Upper lobe of left lung (tissue), 6 donors: ENCODE results near the gene CLDN25. TPM values are rescaled to one million over a fixed set of nuclear protein-coding genes. Genes with fewer than 3 reads are reported as not detected.
A peak's percentile ranks its signal among the peaks of the same experiment; 100 is the strongest.

Source experiments
- ATAC-seq, 2 donors: fragments of 200-7000 bp; cut with Tn5 transposase; one replicate each; pipeline ENCODE4 v1.9.1; 2022; ENCODE audit warnings: mild to moderate bottlenecking in 2 of 2, moderate library complexity in 2 of 2; ENCODE audit not compliant: low FRiP score in 2 of 2
- DNase-seq, 2 donors: peaks; one replicate each; pipeline ENCODE4 v3.0.0-alpha.2; 2019 to 2020
- H3K27ac ChIP-seq, 4 donors: fragments of 200-600 bp; sonication (generic); one replicate each; pipeline ENCODE4 v1.5.1; 2016 to 2019
- H3K27me3 ChIP-seq, 4 donors: fragments of 200-600 bp; sonication (generic); one replicate each; pipeline ENCODE4 v1.5.1; 2017 to 2019
- H3K36me3 ChIP-seq, 4 donors: fragments of 200-600 bp; sonication (generic); one replicate each; pipeline ENCODE4 v1.5.1; 2016 to 2019
- H3K4me1 ChIP-seq, 4 donors: fragments of 200-600 bp; sonication (generic); one replicate each; pipeline ENCODE4 v1.5.1; 2018 to 2019
- H3K4me3 ChIP-seq, 4 donors: fragments of 200-600 bp; sonication (generic); one replicate each; pipeline ENCODE4 v1.5.1; 2017 to 2019; ENCODE audit warnings: mild to moderate bottlenecking in 2 of 4, moderate library complexity in 1 of 4
- H3K9me3 ChIP-seq, 4 donors: fragments of 200-600 bp; sonication (generic); one replicate each; pipeline ENCODE4 v1.5.1; 2018 to 2019
- EP300 ChIP-seq, 4 donors: sonication (generic); formaldehyde crosslinking; IDR thresholded peaks; one replicate each; pipeline ENCODE4 v1.5.1; 2017; ENCODE audit warnings: antibody characterized with exemption in 4 of 4, control low read depth in 2 of 4
- POLR2A ChIP-seq, 4 donors: fragments of 450-650 bp; IDR thresholded peaks; one replicate each; pipeline ENCODE4 v1.5.1; 2016 to 2017; ENCODE audit warnings: antibody characterized with exemption in 4 of 4, mild to moderate bottlenecking in 2 of 4
- POLR2AphosphoS5 ChIP-seq, 2 donors: sonication (generic); formaldehyde crosslinking; IDR thresholded peaks; one replicate each; pipeline ENCODE4 v1.5.1; 2017; ENCODE audit warnings: antibody characterized with exemption in 2 of 2
- WGBS, 2 donors: methylation state at CpG; one replicate each; pipeline ENCODE4 v1.1.5; 2017 to 2018; 5-methylcytosine and 5-hydroxymethylcytosine counted together
- total RNA-seq, 6 donors: library from RNA; depleted of rRNA in 4 of 6; stranded (reverse); fragments of >200 nt in 4 of 6; gene quantifications; one replicate each; pipeline versions ENCODE4 v1.1.0 to v1.2.1, GENCODE V29; 2016 to 2021
- TF ChIP-seq, protein P1 (sequence below), 6 experiments: fragments of 450-650 bp in 4 of 6; fragments of 200-600 bp in 2 of 6; sonication (generic) in 2 of 6; IDR thresholded peaks; one replicate each; pipeline ENCODE4 v1.5.1; 2016 to 2019; ENCODE audit warnings: antibody characterized with exemption in 6 of 6
- donor health status: DM: no; HTN: no; CAD: no; lungs with moderate emphysema.
- donor health status: DM: no; HTN: yes; CAD: no; lungs with severe emphysema.

The CLDN25 gene
- total RNA-seq, 6 donors from 2014 or later, result not detected

DNA sequence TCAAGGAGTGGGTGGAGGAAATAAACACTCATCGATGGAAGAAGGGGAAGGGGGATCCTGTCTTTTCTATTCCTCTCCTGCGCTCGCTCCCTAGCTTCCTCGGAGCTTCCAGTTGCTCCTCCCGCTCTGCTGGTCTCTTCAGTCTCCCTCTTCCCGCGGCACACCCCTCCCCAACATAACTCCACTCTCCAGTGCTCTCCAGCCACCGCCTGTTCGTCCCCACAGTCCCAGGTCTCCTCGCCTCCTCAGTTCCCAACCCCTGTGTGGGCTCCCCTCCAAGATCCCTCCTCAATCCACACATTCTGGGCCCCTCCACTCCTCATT lies 6.5 kb upstream of the CLDN25 start:
- WGBS, 2 donors, result 1% methylated on average over 10 of the region's 10 CpGs
- H3K4me1 ChIP-seq, result peaks cover 12 to 14% (median 13%) of the 10 kb centered on the region in 4 donors
- peak in 1 of 2 donors; percentile 40 for DNase-seq
- peak overlapping the region; percentile 75 to 87 (median 84) for H3K27ac ChIP-seq
- H3K27me3 ChIP-seq, result no peaks in the 10 kb centered on the region
- H3K9me3 ChIP-seq, result no peaks in the 10 kb centered on the region
- TF ChIP-seq POLR2AphosphoS5 (IDR thresholded peaks at IDR 0.05) (no peak), EP300 (IDR thresholded peaks at IDR 0.05) (no peak), POLR2A (IDR thresholded peaks at IDR 0.05) (no peak)
- TF ChIP-seq, protein P1, sequence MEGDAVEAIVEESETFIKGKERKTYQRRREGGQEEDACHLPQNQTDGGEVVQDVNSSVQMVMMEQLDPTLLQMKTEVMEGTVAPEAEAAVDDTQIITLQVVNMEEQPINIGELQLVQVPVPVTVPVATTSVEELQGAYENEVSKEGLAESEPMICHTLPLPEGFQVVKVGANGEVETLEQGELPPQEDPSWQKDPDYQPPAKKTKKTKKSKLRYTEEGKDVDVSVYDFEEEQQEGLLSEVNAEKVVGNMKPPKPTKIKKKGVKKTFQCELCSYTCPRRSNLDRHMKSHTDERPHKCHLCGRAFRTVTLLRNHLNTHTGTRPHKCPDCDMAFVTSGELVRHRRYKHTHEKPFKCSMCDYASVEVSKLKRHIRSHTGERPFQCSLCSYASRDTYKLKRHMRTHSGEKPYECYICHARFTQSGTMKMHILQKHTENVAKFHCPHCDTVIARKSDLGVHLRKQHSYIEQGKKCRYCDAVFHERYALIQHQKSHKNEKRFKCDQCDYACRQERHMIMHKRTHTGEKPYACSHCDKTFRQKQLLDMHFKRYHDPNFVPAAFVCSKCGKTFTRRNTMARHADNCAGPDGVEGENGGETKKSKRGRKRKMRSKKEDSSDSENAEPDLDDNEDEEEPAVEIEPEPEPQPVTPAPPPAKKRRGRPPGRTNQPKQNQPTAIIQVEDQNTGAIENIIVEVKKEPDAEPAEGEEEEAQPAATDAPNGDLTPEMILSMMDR (IDR thresholded peaks at IDR 0.05), result no peak
- H3K4me3 ChIP-seq, result peak overlapping the region; percentile 32 to 92 (median 71)
- peak; percentile 65 to 66 for ATAC-seq
- peaks cover 0 to 20% (median 2%) of the 10 kb centered on the region in 4 donors for H3K36me3 ChIP-seq

DNA sequence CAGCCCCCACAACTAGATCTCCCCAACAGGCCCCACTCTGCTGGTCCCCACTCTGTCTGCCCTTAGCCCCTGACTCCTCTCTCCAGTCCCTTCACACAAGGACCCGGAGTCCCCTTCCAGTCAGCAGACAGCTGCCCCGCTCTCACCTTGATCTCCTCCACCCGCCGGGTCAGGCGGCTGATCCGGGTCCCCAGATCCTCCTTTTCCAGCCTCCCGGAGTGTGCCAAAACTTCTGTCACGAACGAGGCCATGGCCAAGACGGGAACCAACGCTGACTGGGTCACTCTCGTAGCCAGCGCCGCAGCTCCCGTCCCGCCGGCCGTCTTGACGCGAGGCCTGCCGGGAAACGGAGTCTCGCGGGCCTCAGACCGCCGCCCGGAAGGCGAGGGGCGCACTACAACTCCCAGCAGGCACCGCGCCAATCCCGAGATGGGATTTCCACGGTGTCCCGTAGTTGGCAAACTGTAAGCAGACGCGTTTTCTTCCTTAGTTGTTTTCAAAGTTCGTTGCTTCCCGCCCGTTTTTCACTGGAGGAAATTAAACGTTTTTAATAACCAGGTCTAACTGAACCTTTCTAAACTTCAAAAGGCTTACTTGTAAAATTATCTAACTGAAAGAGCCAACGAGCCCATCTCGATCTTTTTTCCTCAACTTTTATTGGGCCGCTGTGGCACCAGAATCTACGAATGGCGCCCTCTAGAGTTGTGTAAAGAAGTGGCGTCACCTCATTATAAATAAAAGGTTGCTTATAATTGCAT lies 6.0 kb upstream of the CLDN25 start, which contains the start of gene ZW10:
Gene ZW10, minus strand, starts transcription at position 277 of the 758 bp plus-strand sequence. Its CDS starts 26 bp downstream, at position 251.
- TF ChIP-seq, protein P1 (IDR thresholded peaks at IDR 0.05), result peak; percentile 57 to 75 (median 69)
- TF ChIP-seq POLR2A (IDR thresholded peaks at IDR 0.05) (peak in 2 of 4 donors; percentile 42 to 64), POLR2AphosphoS5 (IDR thresholded peaks at IDR 0.05) (peak; percentile 81 to 86), EP300 (IDR thresholded peaks at IDR 0.05) (no peak)
- H3K9me3 ChIP-seq, result no peaks in the 10 kb centered on the region
- H3K27ac ChIP-seq, result peak within 1 kb of the TSS; percentile 75 to 87 (median 84)
- ATAC-seq (peak; percentile 98 to 100), DNase-seq (peak; percentile 97 to 98)
- no peaks in the 10 kb centered on the region for H3K27me3 ChIP-seq
- H3K4me3 ChIP-seq, result peak within 1 kb of the TSS; percentile 32 to 92 (median 71)
- WGBS, 2 donors, result 0% methylated on average over 25 to 44 of the region's 46 CpGs
- peaks cover 0 to 15% (median 0%) of the 10 kb centered on the region in 4 donors for H3K36me3 ChIP-seq
- H3K4me1 ChIP-seq, result peaks cover 13 to 17% (median 13%) of the 10 kb centered on the region in 4 donors

DNA sequence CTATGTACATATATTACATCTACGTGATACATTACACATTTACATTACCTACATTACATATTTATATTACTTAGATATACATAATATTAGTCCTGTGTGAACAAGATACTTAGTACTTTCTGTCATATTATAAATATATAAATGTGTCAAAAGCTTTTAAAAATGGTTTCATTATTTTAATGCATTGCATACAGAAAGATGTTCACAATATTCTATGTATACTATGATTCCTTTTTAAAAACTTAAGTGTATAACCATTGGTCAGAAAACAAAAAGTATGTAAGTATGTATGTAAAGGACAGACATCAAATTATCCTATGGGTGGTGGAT lies 5.5 kb upstream of the CLDN25 start:
- ATAC-seq (no peak), DNase-seq (no peak)
- peaks cover 0 to 12% (median 0%) of the 10 kb centered on the region in 4 donors for H3K36me3 ChIP-seq
- H3K4me1 ChIP-seq, result peaks cover 13 to 19% (median 13%) of the 10 kb centered on the region in 4 donors
- H3K27ac ChIP-seq, result peak overlapping the region in 2 of 4 donors; percentile 75 to 87
- H3K4me3 ChIP-seq, result peak overlapping the region in 3 of 4 donors; percentile 63 to 92 (median 79)
- WGBS, 2 donors, result 0% methylated on average over 1 of the region's 1 CpG
- TF ChIP-seq POLR2AphosphoS5 (IDR thresholded peaks at IDR 0.05), result no peak
- TF ChIP-seq, protein P1 (IDR thresholded peaks at IDR 0.05), result no peak
- TF ChIP-seq POLR2A (IDR thresholded peaks at IDR 0.05), result no peak
- no peak for TF ChIP-seq EP300 (IDR thresholded peaks at IDR 0.05)
- no peaks in the 10 kb centered on the region for H3K27me3 ChIP-seq
- no peaks in the 10 kb centered on the region for H3K9me3 ChIP-seq

DNA sequence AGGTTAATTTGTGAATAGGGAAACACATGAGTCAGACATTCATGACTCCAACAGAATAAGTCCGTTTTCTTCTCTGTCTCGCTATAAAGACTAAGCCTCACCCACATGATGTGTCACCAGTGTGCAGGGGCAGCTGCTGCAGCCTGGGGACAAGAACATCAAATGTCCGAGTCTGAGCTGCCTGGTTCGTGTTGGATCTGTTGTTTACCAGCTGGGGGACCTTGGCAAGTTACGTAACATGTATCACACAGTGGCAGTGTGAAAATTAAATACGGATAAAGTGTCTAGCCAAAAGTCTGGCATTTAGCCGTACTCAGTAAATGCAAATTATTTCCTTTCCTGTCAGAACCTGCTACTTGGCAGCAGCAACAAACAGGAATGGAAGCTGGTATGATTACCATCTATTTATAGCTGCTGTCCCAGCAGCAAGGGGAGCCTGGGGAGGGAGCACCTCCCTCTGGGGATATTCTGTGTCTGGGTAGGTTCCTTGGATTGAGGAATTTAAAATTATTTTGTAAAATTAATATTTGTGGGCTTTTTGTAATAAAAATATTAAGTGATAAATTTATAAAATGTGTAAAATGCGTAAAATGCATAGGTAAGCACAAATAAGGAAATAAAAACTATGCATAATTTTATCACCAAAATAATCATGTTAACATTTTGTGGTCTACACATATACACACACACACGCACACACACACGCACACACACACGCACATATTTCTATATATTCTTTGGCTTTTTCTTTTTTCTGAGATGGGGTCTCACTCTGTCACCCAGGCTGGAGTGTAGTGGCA lies 1.3 kb upstream of the CLDN25 start:
- no peak for TF ChIP-seq POLR2A (IDR thresholded peaks at IDR 0.05)
- TF ChIP-seq POLR2AphosphoS5 (IDR thresholded peaks at IDR 0.05), result no peak
- DNase-seq, result no peak
- Histone ChIP-seq H3K36me3 (no peaks in the 10 kb centered on the region), H3K4me3 (no peak overlapping the region), H3K27ac (no peak overlapping the region), H3K9me3 (no peaks in the 10 kb centered on the region), H3K4me1 (peaks cover 0 to 8% (median 3%) of the 10 kb centered on the region in 4 donors), H3K27me3 (no peaks in the 10 kb centered on the region)
- 44 to 48% methylated on average over 11 of the region's 11 CpGs for WGBS, 2 donors
- no peak for ATAC-seq

DNA sequence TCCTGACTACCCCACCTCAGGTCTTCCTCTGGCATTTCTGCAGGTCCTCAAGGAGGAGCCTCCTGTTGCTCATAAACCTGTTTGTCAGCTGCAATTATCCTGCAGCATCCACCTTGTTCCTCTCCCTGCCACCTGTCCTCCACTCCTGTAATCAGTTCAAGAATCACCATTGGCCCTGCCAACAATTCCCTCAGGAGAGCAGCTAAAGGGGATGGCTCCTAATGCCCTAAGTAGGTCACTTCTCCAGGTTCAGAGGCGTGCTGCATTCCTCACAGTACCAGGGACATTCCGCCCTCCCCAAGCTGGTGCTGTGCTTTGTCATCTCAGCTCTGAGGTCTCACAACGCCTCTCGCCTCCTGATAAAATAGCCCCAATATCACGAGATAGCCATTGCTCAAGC lies 2.1 kb downstream of the CLDN25 start:
- WGBS, 2 donors, result 65 to 79% methylated on average over 5 of the region's 5 CpGs
- H3K4me1 ChIP-seq, result peaks cover 0 to 8% (median 0%) of the 10 kb centered on the region in 4 donors
- no peaks in the 10 kb centered on the region for H3K36me3 ChIP-seq
- H3K27me3 ChIP-seq, result no peaks in the 10 kb centered on the region
- no peak overlapping the region for H3K27ac ChIP-seq
- DNase-seq, result no peak
- H3K4me3 ChIP-seq, result no peak overlapping the region
- TF ChIP-seq, protein P1 (IDR thresholded peaks at IDR 0.05), result no peak
- TF ChIP-seq POLR2AphosphoS5 (IDR thresholded peaks at IDR 0.05) (no peak), EP300 (IDR thresholded peaks at IDR 0.05) (no peak), POLR2A (IDR thresholded peaks at IDR 0.05) (no peak)
- no peaks in the 10 kb centered on the region for H3K9me3 ChIP-seq
- peak in 1 of 2 donors; percentile 21 for ATAC-seq
